ENCODE measurements around the gene NGLY1. TPM values are rescaled to one million over a fixed set of nuclear protein-coding genes. Genes with fewer than 3 reads are reported as not detected.

NGLY1 gene
- total and polyA plus RNA-seq, 2 experiments from 2014 or later: 28.9 to 30.4 TPM

DNA sequence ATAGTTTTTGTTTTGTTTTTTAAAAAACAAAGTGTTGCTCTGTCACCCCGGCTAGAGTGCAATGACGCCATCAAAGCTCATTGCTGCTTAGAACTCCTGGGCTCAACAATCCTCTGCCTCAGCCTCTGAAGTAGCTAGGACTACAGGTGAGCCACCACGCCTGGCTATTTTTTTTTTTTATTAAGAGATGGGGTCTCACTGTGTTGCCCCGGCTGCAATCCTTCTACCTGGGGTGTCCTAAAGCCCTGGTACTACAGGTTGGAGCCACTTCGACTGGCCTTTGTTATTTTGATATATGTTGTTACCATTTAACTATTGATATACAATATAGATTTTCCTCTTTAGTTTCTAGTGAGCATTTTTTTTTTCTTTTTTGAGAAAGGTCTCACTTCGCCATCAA lies 2.6 kb downstream of the NGLY1 start:
- Histone ChIP-seq H3K4me2 (ENCODE audit: unreplicated experiment) (no peak overlapping the region), H3K4me3 (no peak overlapping the region), H2AFZ (no peak overlapping the region), H3K4me1 (ENCODE audit: insufficient read depth) (peaks cover 8% of the 10 kb centered on the region), H3K9me3 (ENCODE audit: low read depth) (no peaks in the 10 kb centered on the region), H3F3A (ENCODE audit: insufficient read depth) (no peaks in the 10 kb centered on the region), H3K9ac (no peak overlapping the region), H3K27ac (no peak overlapping the region), H3K9me2 (ENCODE audit: insufficient read depth) (no peaks in the 10 kb centered on the region), H3K36me3 (ENCODE audit: low read depth) (peaks cover 18% of the 10 kb centered on the region), H3K27me3 (replicated peaks; ENCODE audit: insufficient read depth) (no peaks in the 10 kb centered on the region), H4K20me1 (ENCODE audit: insufficient read depth) (no peaks in the 10 kb centered on the region), H3K79me2 (ENCODE audit: insufficient read depth) (peaks cover 41% of the 10 kb centered on the region)
- TF ChIP-seq EZH2phosphoT487 (IDR thresholded peaks at IDR 0.05; ENCODE audit: insufficient read depth, low read depth): no peak
- TF ChIP-seq EZH2 (IDR thresholded peaks at IDR 0.05; ENCODE audit: insufficient read depth, poor library complexity, severe bottlenecking): no peak
- WGBS, 2 experiments (ENCODE audit: low coverage in 1 of 2, low lambda C conversion rate in 2 of 2, missing lambda C conversion rate in 2 of 2): 94 to 99% methylated on average over 6 of the region's 6 CpGs
- DNase-seq: no peak
- in situ Hi-C loops (cut with MboI): no loop called here

GRCh38 chr3:25775936-25776335 lies 7.3 kb downstream of the NGLY1 start:
- in situ Hi-C loops (cut with MboI): no loop called here
- H4K20me1 ChIP-seq (ENCODE audit: insufficient read depth): no peaks in the 10 kb centered on the region
- TF ChIP-seq EZH2phosphoT487 (IDR thresholded peaks at IDR 0.05; ENCODE audit: insufficient read depth, low read depth): no peak
- no peak for TF ChIP-seq EZH2 (IDR thresholded peaks at IDR 0.05; ENCODE audit: insufficient read depth, poor library complexity, severe bottlenecking)

DNA sequence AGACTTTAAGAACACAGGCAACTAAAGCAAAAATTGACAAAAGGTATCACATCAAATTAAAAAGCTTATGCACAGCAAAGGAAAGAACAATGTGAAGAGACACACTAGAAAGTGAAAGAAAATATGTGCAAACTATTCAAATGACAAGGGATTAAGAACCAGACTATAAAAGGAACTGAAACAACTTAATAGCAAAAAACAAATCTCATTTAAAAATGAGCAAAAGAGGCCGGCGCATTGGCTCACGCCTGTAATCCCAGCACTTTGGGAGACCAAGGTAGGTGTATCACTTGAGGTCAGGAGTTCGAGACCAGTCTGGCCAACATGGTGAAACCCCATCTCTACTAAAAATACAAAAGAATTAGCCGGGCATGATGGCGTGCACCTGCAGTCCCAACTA lies 14.4 kb downstream of the NGLY1 start:
- WGBS, 2 experiments (ENCODE audit: low coverage in 1 of 2, low lambda C conversion rate in 2 of 2, missing lambda C conversion rate in 2 of 2): 98 to 99% methylated on average over 6 of the region's 6 CpGs
- no peak for DNase-seq
- no peak overlapping the region for H3K27ac ChIP-seq
- in situ Hi-C loops (cut with MboI): no loop called here
- H3K27me3 ChIP-seq (replicated peaks; ENCODE audit: insufficient read depth): no peaks in the 10 kb centered on the region
- no peaks in the 10 kb centered on the region for H3K9me3 ChIP-seq (ENCODE audit: low read depth)
- H2AFZ ChIP-seq: no peak overlapping the region
- H3K9me2 ChIP-seq (ENCODE audit: insufficient read depth): no peaks in the 10 kb centered on the region
- H3F3A ChIP-seq (ENCODE audit: insufficient read depth): no peaks in the 10 kb centered on the region
- no peak for TF ChIP-seq EZH2 (IDR thresholded peaks at IDR 0.05; ENCODE audit: insufficient read depth, poor library complexity, severe bottlenecking)
- no peaks in the 10 kb centered on the region for H4K20me1 ChIP-seq (ENCODE audit: insufficient read depth)
- no peak overlapping the region for H3K4me3 ChIP-seq
- no peaks in the 10 kb centered on the region for H3K4me1 ChIP-seq (ENCODE audit: insufficient read depth)
- H3K36me3 ChIP-seq (ENCODE audit: low read depth): peaks cover 8% of the 10 kb centered on the region
- no peak overlapping the region for H3K4me2 ChIP-seq (ENCODE audit: unreplicated experiment)
- no peak overlapping the region for H3K9ac ChIP-seq
- H3K79me2 ChIP-seq (ENCODE audit: insufficient read depth): no peaks in the 10 kb centered on the region; the same call in 1 of the 2 replicates

More at GRCh38 chr3:25775936-25776335, 7.3 kb downstream of the NGLY1 start:
- Histone ChIP-seq H3K4me2 (ENCODE audit: unreplicated experiment) (no peak overlapping the region), H3F3A (ENCODE audit: insufficient read depth) (no peaks in the 10 kb centered on the region), H3K36me3 (ENCODE audit: low read depth) (peaks cover 24% of the 10 kb centered on the region), H3K27ac (no peak overlapping the region), H3K27me3 (replicated peaks; ENCODE audit: insufficient read depth) (no peaks in the 10 kb centered on the region), H3K4me1 (ENCODE audit: insufficient read depth) (no peaks in the 10 kb centered on the region), H3K9ac (no peak overlapping the region), H3K9me2 (ENCODE audit: insufficient read depth) (no peaks in the 10 kb centered on the region), H3K79me2 (ENCODE audit: insufficient read depth) (peaks cover 22% of the 10 kb centered on the region), H3K9me3 (ENCODE audit: low read depth) (no peaks in the 10 kb centered on the region), H2AFZ (no peak overlapping the region), H3K4me3 (no peak overlapping the region)
- no peak for DNase-seq
- WGBS, 2 experiments (ENCODE audit: low coverage in 1 of 2, low lambda C conversion rate in 2 of 2, missing lambda C conversion rate in 2 of 2): 95 to 96% methylated on average over 2 of the region's 2 CpGs

DNA sequence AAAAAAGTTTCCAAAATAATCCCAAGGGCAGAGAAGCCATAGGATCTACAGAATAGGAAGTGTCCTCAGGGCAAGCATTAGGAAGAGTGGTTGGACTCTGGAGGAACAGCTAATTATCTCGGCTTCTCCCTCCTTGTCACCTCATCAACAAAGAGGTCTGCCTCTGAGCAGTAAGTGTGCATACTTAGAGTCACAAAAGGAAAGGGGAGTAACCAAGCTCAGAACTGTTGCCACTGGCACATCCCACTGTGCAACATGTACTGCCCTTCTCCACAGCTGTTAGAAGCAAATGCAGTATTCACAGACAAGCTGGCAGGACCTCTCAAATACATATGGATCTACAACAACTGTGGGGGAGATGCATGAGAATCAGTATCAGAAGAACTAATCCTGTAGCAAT lies 31.5 kb downstream of the NGLY1 start:
- Histone ChIP-seq H3K9me3 (ENCODE audit: low read depth) (no peaks in the 10 kb centered on the region), H3K4me1 (ENCODE audit: insufficient read depth) (no peaks in the 10 kb centered on the region), H3K27me3 (replicated peaks; ENCODE audit: insufficient read depth) (no peaks in the 10 kb centered on the region), H4K20me1 (ENCODE audit: insufficient read depth) (no peaks in the 10 kb centered on the region), H3K36me3 (ENCODE audit: low read depth) (peaks cover 36% of the 10 kb centered on the region), H3K4me3 (no peak overlapping the region), H3F3A (ENCODE audit: insufficient read depth) (no peaks in the 10 kb centered on the region), H3K4me2 (ENCODE audit: unreplicated experiment) (no peak overlapping the region), H3K79me2 (ENCODE audit: insufficient read depth) (no peaks in the 10 kb centered on the region; the same call in 1 of the 2 replicates), H3K9me2 (ENCODE audit: insufficient read depth) (no peaks in the 10 kb centered on the region), H3K27ac (no peak overlapping the region), H2AFZ (no peak overlapping the region), H3K9ac (no peak overlapping the region)
- TF ChIP-seq EZH2 (IDR thresholded peaks at IDR 0.05; ENCODE audit: insufficient read depth, poor library complexity, severe bottlenecking) (no peak), EZH2phosphoT487 (IDR thresholded peaks at IDR 0.05; ENCODE audit: insufficient read depth, low read depth) (no peak)
- in situ Hi-C loops (cut with MboI): no loop called here
- no peak for DNase-seq
- WGBS, 2 experiments (ENCODE audit: low coverage in 1 of 2, low lambda C conversion rate in 2 of 2, missing lambda C conversion rate in 2 of 2): 96 to 100% methylated on average over 1 of the region's 1 CpG

- Histone ChIP-seq H3K9ac (no peak overlapping the region), H3K36me3 (ENCODE audit: low read depth) (peaks cover 36% of the 10 kb centered on the region), H3K79me2 (ENCODE audit: insufficient read depth) (no peaks in the 10 kb centered on the region; the same call in 1 of the 2 replicates), H3K4me2 (ENCODE audit: unreplicated experiment) (no peak overlapping the region), H3K27me3 (replicated peaks; ENCODE audit: insufficient read depth) (no peaks in the 10 kb centered on the region), H3K4me1 (ENCODE audit: insufficient read depth) (no peaks in the 10 kb centered on the region), H2AFZ (no peak overlapping the region), H3K9me3 (ENCODE audit: low read depth) (no peaks in the 10 kb centered on the region), H3K9me2 (ENCODE audit: insufficient read depth) (no peaks in the 10 kb centered on the region), H3K4me3 (no peak overlapping the region), H3F3A (ENCODE audit: insufficient read depth) (no peaks in the 10 kb centered on the region), H4K20me1 (ENCODE audit: insufficient read depth) (no peaks in the 10 kb centered on the region), H3K27ac (no peak overlapping the region)
- TF ChIP-seq EZH2 (IDR thresholded peaks at IDR 0.05; ENCODE audit: insufficient read depth, poor library complexity, severe bottlenecking): no peak
- no peak for TF ChIP-seq EZH2phosphoT487 (IDR thresholded peaks at IDR 0.05; ENCODE audit: insufficient read depth, low read depth)
- no peak for DNase-seq
- WGBS, 2 experiments (ENCODE audit: low coverage in 1 of 2, low lambda C conversion rate in 2 of 2, missing lambda C conversion rate in 2 of 2): 96 to 97% methylated on average over 3 of the region's 3 CpGs
- in situ Hi-C loops (cut with MboI): no loop called here
Observed at GRCh38 chr3:25751048-25751447, 32.2 kb downstream of the NGLY1 start.
